PC-3 (cell line): Measurements from ENCODE around the gene MIPEP.

Source experiments
- CTCF ChIP-seq: fragments of 300-600 bp; sonication (generic); conservative IDR thresholded peaks from 2 replicates; pipeline ENCODE4 v1.5.1; 2017; ENCODE audit warnings: antibody characterized with exemption, low read depth, mild to moderate bottlenecking, low read length
- EZH2 ChIP-seq: fragments of 300-600 bp; sonication (generic); IDR thresholded peaks from one replicate; pipeline ENCODE4 v1.6.1; 2017; ENCODE audit warnings: antibody characterized with exemption, mild to moderate bottlenecking, low read length; ENCODE audit not compliant: unreplicated experiment
- EZH2phosphoT487 ChIP-seq: fragments of 300-600 bp; sonication (generic); IDR thresholded peaks from 2 replicates; pipeline ENCODE4 v1.6.1; 2018; ENCODE audit warnings: mild to moderate bottlenecking, antibody characterized with exemption, low read length, borderline replicate concordance

GRCh38 chr13:23760000-23760399 is 129.2 kb downstream of the MIPEP start:
- TF ChIP-seq CTCF: no peak
- no peak for TF ChIP-seq EZH2
- TF ChIP-seq EZH2phosphoT487: no peak
